H9 (cell line): Measurements from ENCODE around the gene RC3H2. TPM values are rescaled to one million over a fixed set of nuclear protein-coding genes. Genes with fewer than 3 reads are reported as not detected.

Experiments used
- DNase-seq: peaks from one replicate; pipeline ENCODE4 v3.0.0-alpha.2; 2017
- H2AFZ ChIP-seq: one replicate; pipeline ENCODE4 v1.6.1; 2013; ENCODE audit warnings: mild to moderate bottlenecking, low read length, control low read depth, moderate library complexity
- H2AK5ac ChIP-seq: 2 replicates; pipeline ENCODE4 v1.6.1; 2013; ENCODE audit warnings: low read length, control low read depth, mixed read lengths; ENCODE audit not compliant: insufficient read length
- H2BK120ac ChIP-seq: one replicate; pipeline ENCODE4 v1.6.1; 2013; ENCODE audit warnings: low read depth, mild to moderate bottlenecking, low read length, control low read depth, inconsistent platforms; ENCODE audit not compliant: poor library complexity, severe bottlenecking
- H2BK12ac ChIP-seq: 2 replicates; pipeline ENCODE4 v1.6.1; 2013; ENCODE audit warnings: low read length, control low read depth, mixed read lengths, low read depth; ENCODE audit not compliant: insufficient read length
- H2BK15ac ChIP-seq: 2 replicates; pipeline ENCODE4 v1.6.1; 2013; ENCODE audit warnings: low read depth, low read length, control low read depth
- H2BK20ac ChIP-seq: one replicate; pipeline ENCODE4 v1.6.1; 2013; ENCODE audit warnings: low read depth, mild to moderate bottlenecking, low read length, control low read depth, inconsistent platforms; ENCODE audit not compliant: poor library complexity, severe bottlenecking
- H2BK5ac ChIP-seq: 2 replicates; pipeline ENCODE4 v1.6.1; 2013; ENCODE audit warnings: low read length, control low read depth, mixed read lengths; ENCODE audit not compliant: insufficient read length
- H3K14ac ChIP-seq: 2 replicates; pipeline ENCODE4 v1.6.1; 2013; ENCODE audit warnings: low read length, control low read depth; ENCODE audit not compliant: insufficient read depth
- H3K18ac ChIP-seq: 2 replicates; pipeline ENCODE4 v1.6.1; 2013; ENCODE audit warnings: low read depth, mild to moderate bottlenecking, mixed read lengths, low read length, control low read depth; ENCODE audit not compliant: insufficient read length
- H3K23ac ChIP-seq: 2 replicates; pipeline ENCODE4 v1.6.1; 2013; ENCODE audit warnings: low read length, control low read depth, mixed read lengths, low read depth; ENCODE audit not compliant: insufficient read length
- H3K23me2 ChIP-seq: 2 replicates; pipeline ENCODE4 v1.6.1; 2013; ENCODE audit warnings: low read depth, mild to moderate bottlenecking, mixed read lengths, low read length, control low read depth; ENCODE audit not compliant: insufficient read length, poor library complexity, severe bottlenecking
- H3K27ac ChIP-seq: 2 replicates; pipeline ENCODE4 v1.5.1; 2013; ENCODE audit warnings: low read length, control low read depth, mixed read lengths, low read depth; ENCODE audit not compliant: insufficient read length
- H3K27me3 ChIP-seq: 2 replicates; pipeline ENCODE4 v1.6.1; 2013; ENCODE audit warnings: low read length, control low read depth, inconsistent platforms; ENCODE audit not compliant: insufficient read depth
- H3K4ac ChIP-seq: 2 replicates; pipeline ENCODE4 v1.6.1; 2013; ENCODE audit warnings: low read depth, mild to moderate bottlenecking, control low read depth, inconsistent platforms, low read length, moderate library complexity
- H3K4me1 ChIP-seq: 2 replicates; pipeline ENCODE4 v1.6.1; 2013; ENCODE audit warnings: low read length, control low read depth, inconsistent platforms; ENCODE audit not compliant: insufficient read depth
- H3K4me2 ChIP-seq: 2 replicates; pipeline ENCODE4 v1.6.1; 2013; ENCODE audit warnings: low read length, control low read depth, mixed read lengths; ENCODE audit not compliant: insufficient read length, insufficient read depth
- H3K56ac ChIP-seq: 2 replicates; pipeline ENCODE4 v1.6.1; 2013; ENCODE audit warnings: low read depth, mild to moderate bottlenecking, mixed read lengths, low read length, control low read depth; ENCODE audit not compliant: insufficient read length
- H3K79me1 ChIP-seq: 2 replicates; pipeline ENCODE4 v1.6.1; 2013; ENCODE audit warnings: low read depth, mild to moderate bottlenecking, moderate library complexity, low read length, control low read depth, inconsistent platforms; ENCODE audit not compliant: insufficient read depth, poor library complexity, severe bottlenecking
- H3K79me2 ChIP-seq: 2 replicates; pipeline ENCODE4 v1.6.1; 2013; ENCODE audit warnings: low read length, control low read depth, inconsistent platforms; ENCODE audit not compliant: insufficient read depth
- H3K9ac ChIP-seq: 2 replicates; pipeline ENCODE4 v1.6.1; 2013; ENCODE audit warnings: low read length, control low read depth, mixed read lengths; ENCODE audit not compliant: insufficient read length; ENCODE audit errors: extremely low read depth
- H3K9me3 ChIP-seq: one replicate; pipeline ENCODE4 v1.6.1; 2013; ENCODE audit warnings: low read depth, low read length, inconsistent platforms; ENCODE audit not compliant: control insufficient read depth
- H3T11ph ChIP-seq: one replicate; pipeline ENCODE4 v1.6.1; 2013; ENCODE audit warnings: mild to moderate bottlenecking, low read length, control low read depth, inconsistent platforms
- H4K20me1 ChIP-seq: one replicate; pipeline ENCODE4 v1.6.1; 2013; ENCODE audit not compliant: control insufficient read depth, insufficient read length, insufficient read depth
- H4K5ac ChIP-seq: 2 replicates; pipeline ENCODE4 v1.6.1; 2013; ENCODE audit warnings: low read depth, mild to moderate bottlenecking, mixed read lengths, low read length, control low read depth; ENCODE audit not compliant: insufficient read length
- H4K8ac ChIP-seq: replicated peaks from 2 replicates; pipeline ENCODE4 v1.6.1; 2013; ENCODE audit warnings: low read length, control low read depth, mixed read lengths, low read depth; ENCODE audit not compliant: insufficient read length
- H4K91ac ChIP-seq: 2 replicates; pipeline ENCODE4 v1.6.1; 2013; ENCODE audit warnings: low read depth, mild to moderate bottlenecking, moderate library complexity, mixed read lengths, low read length, control low read depth; ENCODE audit not compliant: insufficient read length
- H3K27ac Mint-ChIP-seq, 3 experiments: 2 replicates in 2 of 3; 3 replicates in 1 of 3; pipeline ENCODE4 v1.8.0; 2020 to 2021; ENCODE audit warnings: mixed read lengths in 3 of 3, mild to moderate bottlenecking in 1 of 3, moderate library complexity in 1 of 3
- H3K27me3 Mint-ChIP-seq: 2 replicates; pipeline ENCODE4 v1.8.0; 2021; ENCODE audit warnings: low read depth, mild to moderate bottlenecking, moderate library complexity, mixed read lengths
- H3K36me3 Mint-ChIP-seq, 3 experiments: 2 replicates in 2 of 3; 3 replicates in 1 of 3; pipeline ENCODE4 v1.8.0; 2020 to 2021; ENCODE audit warnings: low read depth in 3 of 3, mixed read lengths in 3 of 3; ENCODE audit not compliant: insufficient read depth in 1 of 3
- H3K4me1 Mint-ChIP-seq, 2 experiments: 2 replicates each; pipeline ENCODE4 v1.8.0; 2020; ENCODE audit warnings: mixed read lengths in 2 of 2
- H3K4me3 Mint-ChIP-seq, 2 experiments: 2 replicates in 1 of 2; 3 replicates in 1 of 2; pipeline ENCODE4 v1.8.0; 2020 to 2021; ENCODE audit warnings: mild to moderate bottlenecking in 2 of 2, mixed read lengths in 2 of 2, moderate library complexity in 1 of 2
- H3K9me3 Mint-ChIP-seq, 2 experiments: 2 replicates in 1 of 2; 3 replicates in 1 of 2; pipeline ENCODE4 v1.8.0; 2020; ENCODE audit warnings: mild to moderate bottlenecking in 2 of 2, mixed read lengths in 2 of 2, moderate library complexity in 1 of 2
- WGBS: extraction: QIAGEN DNeasy Blood & Tissue Kit; methylation state at CpG from one replicate; pipeline ENCODE4 v1.1.7; 2013; ENCODE audit warnings: missing lambda C conversion rate, low lambda C conversion rate, mixed read lengths; ENCODE audit not compliant: insufficient read length; ENCODE audit errors: extremely low coverage; 5-methylcytosine and 5-hydroxymethylcytosine counted together
- total RNA-seq: library from RNA; stranded (reverse); gene quantifications from 2 replicates; pipeline ENCODE4 v1.2.1, GENCODE V29; 2021
- TF ChIP-seq, protein P1 (sequence below): fragments of 200-600 bp; sonication (generic); conservative IDR thresholded peaks from 3 replicates; pipeline ENCODE4 v1.8.0; 2021; ENCODE audit warnings: antibody characterized with exemption, mild to moderate bottlenecking

The RC3H2 gene
- total RNA-seq, 1 experiment from 2014 or later = 49.0 TPM

DNA sequence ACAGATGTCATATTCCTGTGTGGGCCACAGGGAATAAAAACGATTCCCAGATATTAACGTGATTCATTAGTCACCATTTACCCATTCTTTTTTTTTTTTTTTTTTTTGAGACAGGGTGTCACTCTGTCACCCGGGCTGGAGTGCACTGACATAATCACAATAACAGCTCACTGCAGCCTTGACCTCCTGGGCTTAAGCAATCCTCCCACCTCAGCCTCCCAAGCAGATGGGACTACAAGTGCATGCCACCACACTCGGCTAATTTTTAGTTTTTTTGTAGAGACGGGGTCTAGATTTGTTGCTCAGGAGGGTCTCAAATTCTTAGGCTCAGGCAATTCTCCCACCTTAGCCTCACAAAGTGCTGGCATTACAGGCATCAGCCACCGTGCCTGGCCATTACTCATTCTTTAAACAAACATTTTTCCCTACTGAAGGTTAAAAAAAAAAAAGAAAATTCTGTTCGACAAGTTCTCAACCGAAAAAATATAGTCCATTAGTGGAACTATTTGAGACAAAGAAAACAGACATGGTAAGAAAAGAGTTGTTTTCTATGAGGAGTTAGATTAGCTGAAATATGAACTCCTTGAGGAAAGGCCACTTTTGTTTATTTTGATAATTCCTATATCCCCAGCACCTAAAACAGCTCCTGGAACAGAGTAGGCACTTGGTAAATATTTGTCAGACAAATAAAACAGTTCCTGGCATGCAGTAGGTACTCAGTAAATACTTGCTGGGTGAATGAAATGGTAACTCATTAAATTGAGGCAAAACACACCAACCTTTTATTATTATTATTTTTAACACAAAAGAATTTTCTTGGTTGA lies 44.6 kb downstream of the RC3H2 start:
- peaks cover 51 to 81% (median 73%) of the 10 kb centered on the region in 3 experiments for H3K36me3 Mint-ChIP-seq
- no peak for DNase-seq
- H2BK20ac ChIP-seq = no peak overlapping the region

More for the DNA sequence above, 44.6 kb downstream of the RC3H2 start:
- no peak overlapping the region for H4K8ac ChIP-seq
- TF ChIP-seq, protein P1, sequence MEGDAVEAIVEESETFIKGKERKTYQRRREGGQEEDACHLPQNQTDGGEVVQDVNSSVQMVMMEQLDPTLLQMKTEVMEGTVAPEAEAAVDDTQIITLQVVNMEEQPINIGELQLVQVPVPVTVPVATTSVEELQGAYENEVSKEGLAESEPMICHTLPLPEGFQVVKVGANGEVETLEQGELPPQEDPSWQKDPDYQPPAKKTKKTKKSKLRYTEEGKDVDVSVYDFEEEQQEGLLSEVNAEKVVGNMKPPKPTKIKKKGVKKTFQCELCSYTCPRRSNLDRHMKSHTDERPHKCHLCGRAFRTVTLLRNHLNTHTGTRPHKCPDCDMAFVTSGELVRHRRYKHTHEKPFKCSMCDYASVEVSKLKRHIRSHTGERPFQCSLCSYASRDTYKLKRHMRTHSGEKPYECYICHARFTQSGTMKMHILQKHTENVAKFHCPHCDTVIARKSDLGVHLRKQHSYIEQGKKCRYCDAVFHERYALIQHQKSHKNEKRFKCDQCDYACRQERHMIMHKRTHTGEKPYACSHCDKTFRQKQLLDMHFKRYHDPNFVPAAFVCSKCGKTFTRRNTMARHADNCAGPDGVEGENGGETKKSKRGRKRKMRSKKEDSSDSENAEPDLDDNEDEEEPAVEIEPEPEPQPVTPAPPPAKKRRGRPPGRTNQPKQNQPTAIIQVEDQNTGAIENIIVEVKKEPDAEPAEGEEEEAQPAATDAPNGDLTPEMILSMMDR = no peak
- no peak overlapping the region for H3K9ac ChIP-seq
- no peak overlapping the region for H2BK120ac ChIP-seq
- H3T11ph ChIP-seq = no peak overlapping the region
- WGBS = no CpG with 5 or more reads among the region's 8 CpGs
- Mint-ChIP-seq H3K9me3 (peaks cover 0 to 2% of the 10 kb centered on the region in 2 experiments; a peak in 3 of 5 replicates), H3K27ac (no peak overlapping the region), H3K4me3 (no peak overlapping the region), H3K27me3 (no peaks in the 10 kb centered on the region), H3K4me1 (no peaks in the 10 kb centered on the region)
- no peaks in the 10 kb centered on the region for H3K23me2 ChIP-seq
- no peak overlapping the region for H3K14ac ChIP-seq
- no peaks in the 10 kb centered on the region for H3K4me1 ChIP-seq
- H3K9me3 ChIP-seq = no peaks in the 10 kb centered on the region
- no peaks in the 10 kb centered on the region for H3K79me1 ChIP-seq
- no peak overlapping the region for H2BK12ac ChIP-seq
- H3K4ac ChIP-seq = no peak overlapping the region
- no peak overlapping the region for H2BK5ac ChIP-seq
- no peak overlapping the region for H3K56ac ChIP-seq
- H4K91ac ChIP-seq = no peak overlapping the region
- no peak overlapping the region for H3K18ac ChIP-seq
- H3K23ac ChIP-seq = no peak overlapping the region
- H3K27ac ChIP-seq = no peak overlapping the region
- H4K20me1 ChIP-seq = no peaks in the 10 kb centered on the region
- H3K79me2 ChIP-seq = no peaks in the 10 kb centered on the region
- H4K5ac ChIP-seq = no peak overlapping the region
- H2AK5ac ChIP-seq = no peak overlapping the region
- H3K4me2 ChIP-seq = no peak overlapping the region
- H3K27me3 ChIP-seq = no peaks in the 10 kb centered on the region
- no peak overlapping the region for H2BK15ac ChIP-seq
- H2AFZ ChIP-seq = no peak overlapping the region
